ENCODE results near the gene TRIM27. TPM values are rescaled to one million over a fixed set of nuclear protein-coding genes. Genes with fewer than 3 reads are reported as not detected.

Gene TRIM27
- total RNA-seq, 1 donor from 2014 or later, result 91.8 TPM

GRCh38 chr6:28906669-28907068 is 17.1 kb downstream of the TRIM27 start:
- H3K9me3 Mint-ChIP-seq (ENCODE audit: low read depth), result no peaks in the 10 kb centered on the region
- no peaks in the 10 kb centered on the region for H3K27me3 Mint-ChIP-seq
- no peak for TF ChIP-seq CTCF (IDR thresholded peaks at IDR 0.05; ENCODE audit: unreplicated experiment)
- peaks cover 35% of the 10 kb centered on the region for H3K36me3 Mint-ChIP-seq (ENCODE audit: insufficient read depth)
- no peak overlapping the region for H3K27ac Mint-ChIP-seq
- no peaks in the 10 kb centered on the region for H3K4me1 Mint-ChIP-seq (ENCODE audit: low read depth)
- no peak for DNase-seq (ENCODE audit: low spot score, unreplicated experiment)
- no peak overlapping the region for H3K4me3 Mint-ChIP-seq (ENCODE audit: low read depth)

GRCh38 chr6:28903686-28904085 is 20.1 kb downstream of the TRIM27 start:
- Mint-ChIP-seq H3K9me3 (ENCODE audit: low read depth) (no peaks in the 10 kb centered on the region), H3K36me3 (ENCODE audit: insufficient read depth) (peaks cover 26% of the 10 kb centered on the region), H3K27ac (no peak overlapping the region), H3K4me3 (ENCODE audit: low read depth) (no peak overlapping the region), H3K27me3 (no peaks in the 10 kb centered on the region), H3K4me1 (ENCODE audit: low read depth) (no peaks in the 10 kb centered on the region)
- TF ChIP-seq CTCF (IDR thresholded peaks at IDR 0.05; ENCODE audit: unreplicated experiment), result no peak
- no peak for DNase-seq (ENCODE audit: low spot score, unreplicated experiment)

GRCh38 chr6:28901831-28902230 is 22.0 kb downstream of the TRIM27 start:
- no peaks in the 10 kb centered on the region for H3K27me3 Mint-ChIP-seq
- H3K9me3 Mint-ChIP-seq (ENCODE audit: low read depth), result no peaks in the 10 kb centered on the region
- H3K36me3 Mint-ChIP-seq (ENCODE audit: insufficient read depth), result peaks cover 25% of the 10 kb centered on the region
- no peak for DNase-seq (ENCODE audit: low spot score, unreplicated experiment)
- peaks cover 5% of the 10 kb centered on the region for H3K4me1 Mint-ChIP-seq (ENCODE audit: low read depth)
- no peak overlapping the region for H3K4me3 Mint-ChIP-seq (ENCODE audit: low read depth)
- TF ChIP-seq CTCF (IDR thresholded peaks at IDR 0.05; ENCODE audit: unreplicated experiment), result no peak
- H3K27ac Mint-ChIP-seq, result no peak overlapping the region

GRCh38 chr6:28900577-28901256 is 23.1 kb downstream of the TRIM27 start:
- H3K27ac Mint-ChIP-seq, result peak overlapping the region; percentile 27
- H3K9me3 Mint-ChIP-seq (ENCODE audit: low read depth), result no peaks in the 10 kb centered on the region
- TF ChIP-seq CTCF (IDR thresholded peaks at IDR 0.05; ENCODE audit: unreplicated experiment), result no peak
- H3K4me1 Mint-ChIP-seq (ENCODE audit: low read depth), result peaks cover 7% of the 10 kb centered on the region
- no peaks in the 10 kb centered on the region for H3K27me3 Mint-ChIP-seq
- peaks cover 19% of the 10 kb centered on the region for H3K36me3 Mint-ChIP-seq (ENCODE audit: insufficient read depth)
- no peak overlapping the region for H3K4me3 Mint-ChIP-seq (ENCODE audit: low read depth)
- DNase-seq (ENCODE audit: low spot score, unreplicated experiment), result no peak

- H3K27ac Mint-ChIP-seq, result peak overlapping the region; percentile 76
- peaks cover 9% of the 10 kb centered on the region for H3K4me1 Mint-ChIP-seq (ENCODE audit: low read depth)
- peak overlapping the region; percentile 65 for H3K4me3 Mint-ChIP-seq (ENCODE audit: low read depth)
- H3K27me3 Mint-ChIP-seq, result no peaks in the 10 kb centered on the region
- H3K36me3 Mint-ChIP-seq (ENCODE audit: insufficient read depth), result peaks cover 8% of the 10 kb centered on the region
- DNase-seq (ENCODE audit: low spot score, unreplicated experiment), result no peak
- no peak for TF ChIP-seq CTCF (IDR thresholded peaks at IDR 0.05; ENCODE audit: unreplicated experiment)
- no peaks in the 10 kb centered on the region for H3K9me3 Mint-ChIP-seq (ENCODE audit: low read depth)
Observed at GRCh38 chr6:28898710-28898965, 25.1 kb downstream of the TRIM27 start.
